OCI-LY3 (cell line): ENCODE data around the gene SLC22A3.
"Not testable (repeated sequence)": the region's sequence is repeated elsewhere in the genome, so short reads cannot be mapped to it uniquely, and the experiment has no call there.

Experiments used
- H2AFZ ChIP-seq: fragments of 200-600, 300-600 bp; shearing (Covaris generic); 2 replicates; pipeline ENCODE4 v1.6.0; 2014; ENCODE audit warnings: antibody characterized with exemption, low read depth, low read length
- H3K27ac ChIP-seq: fragments of 200-600, 300-600 bp; sonication (generic); 2 replicates; pipeline ENCODE4 v1.5.1; 2014; ENCODE audit warnings: mild to moderate bottlenecking, low read length, moderate library complexity, mixed read lengths
- H3K27me3 ChIP-seq: fragments of 200-600, 300-600 bp; sonication (generic); 2 replicates; pipeline ENCODE4 v1.6.1; 2014; ENCODE audit warnings: low read depth, low read length, mixed read lengths
- H3K36me3 ChIP-seq: fragments of 200-600, 300-600 bp; sonication (generic); replicated peaks from 2 replicates; pipeline ENCODE3; 2014; ENCODE audit warnings: low read depth, low read length, mixed read lengths
- H3K4me1 ChIP-seq: fragments of 300-600, 200-600 bp; sonication (generic); 2 replicates; pipeline ENCODE4 v1.6.1; 2014; ENCODE audit warnings: low read length, mixed read lengths
- H3K4me2 ChIP-seq: fragments of 200-600, 300-600 bp; sonication (generic); 2 replicates; pipeline ENCODE4 v1.6.1; 2014; ENCODE audit warnings: low read length, mixed read lengths
- H3K4me3 ChIP-seq: fragments of 300-600, 200-600 bp; sonication (generic); 2 replicates; pipeline ENCODE4 v1.5.1; 2014; ENCODE audit warnings: antibody characterized with exemption, mild to moderate bottlenecking, low read length, moderate library complexity
- H3K79me2 ChIP-seq: fragments of 300-600, 200-600 bp; shearing (Covaris generic); 2 replicates; pipeline ENCODE4 v1.6.1; 2014; ENCODE audit warnings: mild to moderate bottlenecking, low read length, mixed read lengths
- H3K9ac ChIP-seq: fragments of 300-600, 200-600 bp; shearing (Covaris generic); 2 replicates; pipeline ENCODE4 v1.6.0; 2014; ENCODE audit warnings: mild to moderate bottlenecking, low read length, moderate library complexity
- H3K9me3 ChIP-seq: fragments of 200-600, 300-600 bp; shearing (Covaris generic); 2 replicates; pipeline ENCODE4 v1.6.1; 2014; ENCODE audit warnings: low read length, mixed read lengths; ENCODE audit not compliant: insufficient read depth
- H4K20me1 ChIP-seq: fragments of 200-600, 300-600 bp; sonication (generic); 2 replicates; pipeline ENCODE4 v1.6.1; 2016; ENCODE audit warnings: low read length, mixed read lengths; ENCODE audit not compliant: insufficient read depth
- EZH2phosphoT487 ChIP-seq: fragments of 200-600 bp; shearing (Covaris generic); IDR thresholded peaks from 2 replicates; pipeline ENCODE4 v1.6.1; 2018; ENCODE audit warnings: antibody characterized with exemption, mixed run types, low read depth
- TF ChIP-seq, protein P1 (sequence below): fragments of 200-600, 300-600 bp; sonication (generic); IDR thresholded peaks from 2 replicates; pipeline ENCODE4 v1.5.1; 2014; ENCODE audit warnings: antibody characterized with exemption, low read length, low read depth

SLC22A3 gene

DNA sequence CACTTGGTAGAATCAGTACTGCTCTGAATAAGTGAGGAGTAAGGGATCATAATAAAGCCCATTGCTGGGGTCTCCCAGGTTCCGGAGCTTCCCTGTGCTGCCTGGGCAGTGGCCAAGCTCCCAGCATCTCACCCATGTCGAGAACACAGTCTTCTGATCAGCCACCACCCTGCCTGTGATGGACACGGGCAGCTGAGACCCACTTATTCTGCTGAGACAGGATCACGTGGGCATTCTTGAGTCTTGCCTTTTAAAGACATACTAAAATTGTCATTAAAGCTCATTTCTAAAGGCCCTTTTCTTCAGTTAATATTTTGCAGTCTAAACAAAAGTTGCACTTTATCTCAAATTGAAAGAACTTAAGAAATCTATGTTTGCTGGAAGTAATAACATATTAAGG is 46.8 kb upstream of the SLC22A3 start:
- no peak overlapping the region for H2AFZ ChIP-seq
- H3K9me3 ChIP-seq: no peaks in the 10 kb centered on the region
- no peak overlapping the region for H3K4me3 ChIP-seq
- no peak overlapping the region for H3K27ac ChIP-seq
- H3K36me3 ChIP-seq: no peaks in the 10 kb centered on the region
- no peaks in the 10 kb centered on the region for H4K20me1 ChIP-seq
- no peaks in the 10 kb centered on the region for H3K79me2 ChIP-seq
- no peak overlapping the region for H3K4me2 ChIP-seq
- H3K27me3 ChIP-seq: no peaks in the 10 kb centered on the region
- no peak overlapping the region for H3K9ac ChIP-seq
- TF ChIP-seq, protein P1, sequence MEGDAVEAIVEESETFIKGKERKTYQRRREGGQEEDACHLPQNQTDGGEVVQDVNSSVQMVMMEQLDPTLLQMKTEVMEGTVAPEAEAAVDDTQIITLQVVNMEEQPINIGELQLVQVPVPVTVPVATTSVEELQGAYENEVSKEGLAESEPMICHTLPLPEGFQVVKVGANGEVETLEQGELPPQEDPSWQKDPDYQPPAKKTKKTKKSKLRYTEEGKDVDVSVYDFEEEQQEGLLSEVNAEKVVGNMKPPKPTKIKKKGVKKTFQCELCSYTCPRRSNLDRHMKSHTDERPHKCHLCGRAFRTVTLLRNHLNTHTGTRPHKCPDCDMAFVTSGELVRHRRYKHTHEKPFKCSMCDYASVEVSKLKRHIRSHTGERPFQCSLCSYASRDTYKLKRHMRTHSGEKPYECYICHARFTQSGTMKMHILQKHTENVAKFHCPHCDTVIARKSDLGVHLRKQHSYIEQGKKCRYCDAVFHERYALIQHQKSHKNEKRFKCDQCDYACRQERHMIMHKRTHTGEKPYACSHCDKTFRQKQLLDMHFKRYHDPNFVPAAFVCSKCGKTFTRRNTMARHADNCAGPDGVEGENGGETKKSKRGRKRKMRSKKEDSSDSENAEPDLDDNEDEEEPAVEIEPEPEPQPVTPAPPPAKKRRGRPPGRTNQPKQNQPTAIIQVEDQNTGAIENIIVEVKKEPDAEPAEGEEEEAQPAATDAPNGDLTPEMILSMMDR: no peak
- TF ChIP-seq EZH2phosphoT487: no peak
- H3K4me1 ChIP-seq: no peaks in the 10 kb centered on the region

- not testable (repeated sequence) for H2AFZ ChIP-seq
These were observed 45.6 kb upstream of the SLC22A3 start for GRCh38 chr6:160302431-160303082.

GRCh38 chr6:160303806-160304205 is 44.4 kb upstream of the SLC22A3 start:
- no peak overlapping the region for H3K27ac ChIP-seq
- H2AFZ ChIP-seq: no peak overlapping the region
- no peaks in the 10 kb centered on the region for H4K20me1 ChIP-seq
- H3K9ac ChIP-seq: no peak overlapping the region
- H3K4me2 ChIP-seq: no peak overlapping the region
- H3K9me3 ChIP-seq: no peaks in the 10 kb centered on the region
- no peaks in the 10 kb centered on the region for H3K36me3 ChIP-seq
- H3K4me1 ChIP-seq: no peaks in the 10 kb centered on the region
- no peak overlapping the region for H3K4me3 ChIP-seq
- no peaks in the 10 kb centered on the region for H3K27me3 ChIP-seq
- H3K79me2 ChIP-seq: no peaks in the 10 kb centered on the region
- TF ChIP-seq EZH2phosphoT487: no peak
- TF ChIP-seq, protein P1: no peak

More at GRCh38 chr6:160302431-160303082, 45.6 kb upstream of the SLC22A3 start:
- not testable (repeated sequence) for H3K36me3 ChIP-seq, H3K9ac ChIP-seq, H3K27ac ChIP-seq, H3K9me3 ChIP-seq, H3K4me3 ChIP-seq, H3K27me3 ChIP-seq, H3K79me2 ChIP-seq, H4K20me1 ChIP-seq, H3K4me2 ChIP-seq, H3K4me1 ChIP-seq

- Histone ChIP-seq H3K27me3 (no peaks in the 10 kb centered on the region), H2AFZ (no peak overlapping the region), H3K27ac (no peak overlapping the region), H3K9ac (no peak overlapping the region), H3K4me3 (no peak overlapping the region), H3K79me2 (no peaks in the 10 kb centered on the region), H4K20me1 (no peaks in the 10 kb centered on the region), H3K9me3 (no peaks in the 10 kb centered on the region), H3K4me2 (no peak overlapping the region), H3K36me3 (no peaks in the 10 kb centered on the region), H3K4me1 (no peaks in the 10 kb centered on the region)
- TF ChIP-seq EZH2phosphoT487: no peak
- TF ChIP-seq, protein P1: no peak
These were observed 42.1 kb upstream of the SLC22A3 start for GRCh38 chr6:160305926-160306713.
